H1 (cell line): ENCODE data around the gene DCUN1D2. TPM values are rescaled to one million over a fixed set of nuclear protein-coding genes. Genes with fewer than 3 reads are reported as not detected.

Experiments used
- CTCF ChIA-PET: fragments of 300-600 bp; sonication (Branson Sonifier 250); formaldehyde crosslinking; loops from one replicate; lab custom pipeline; 2021; ENCODE audit not compliant: partially characterized antibody; lab: Charles Lee
- POLR2A ChIA-PET: fragments of 300-600 bp; sonication (Branson Sonifier 250); formaldehyde crosslinking; loops from one replicate; lab custom pipeline; 2021; ENCODE audit warnings: inconsistent platforms; ENCODE audit not compliant: partially characterized antibody; lab: Charles Lee
- DNase-seq, 2 experiments: peaks; one replicate each; pipeline versions ENCODE4 v3.0.0 to v3.0.0-alpha.2; 2010 to 2022; ENCODE audit warnings: low spot score in 2 of 2, low read depth in 1 of 2, mixed read lengths in 1 of 2
- FAIRE-seq: peaks from 2 replicates; lab custom pipeline; 2011; peaks lifted over from hg19 to GRCh38; lab: Jason Lieb, UNC
- H2AFZ ChIP-seq: 2 replicates; pipeline ENCODE4 v1.8.1; 2012; ENCODE audit warnings: low read length, inconsistent platforms
- H2AK5ac ChIP-seq: 2 replicates; pipeline ENCODE4 v1.6.1; 2013; ENCODE audit warnings: low read depth, low read length
- H2BK120ac ChIP-seq: replicated peaks from 2 replicates; pipeline ENCODE3; 2013; ENCODE audit warnings: low read depth, low read length, inconsistent platforms
- H2BK12ac ChIP-seq: 2 replicates; pipeline ENCODE4 v1.6.1; 2013; ENCODE audit warnings: low read depth, low read length
- H2BK15ac ChIP-seq: 2 replicates; pipeline ENCODE4 v1.6.1; 2013; ENCODE audit warnings: low read length
- H2BK20ac ChIP-seq: 2 replicates; pipeline ENCODE4 v1.6.1; 2013; ENCODE audit warnings: low read length
- H2BK5ac ChIP-seq: 2 replicates; pipeline ENCODE4 v1.6.1; 2013; ENCODE audit warnings: low read depth, low read length
- H3K14ac ChIP-seq: 2 replicates; pipeline ENCODE4 v1.6.1; 2013; ENCODE audit warnings: inconsistent platforms; ENCODE audit not compliant: insufficient read length
- H3K18ac ChIP-seq: 2 replicates; pipeline ENCODE4 v1.6.1; 2013; ENCODE audit warnings: low read length; ENCODE audit errors: extremely low read depth
- H3K23ac ChIP-seq: 2 replicates; pipeline ENCODE4 v1.6.1; 2013; ENCODE audit warnings: inconsistent platforms; ENCODE audit not compliant: insufficient read length
- H3K23me2 ChIP-seq: 2 replicates; pipeline ENCODE4 v1.6.1; 2013; ENCODE audit warnings: low read depth, low read length
- H3K27ac ChIP-seq: 2 replicates; pipeline ENCODE4 v1.6.1; 2011; ENCODE audit warnings: low read depth, low read length, inconsistent platforms
- H3K27me3 ChIP-seq, 4 experiments: replicated peaks in 1 of 4; 1 replicate in 1 of 4; 2 replicates in 3 of 4; pipeline versions ENCODE4 v1.6.1 to v1.8.1; 2011 to 2013; ENCODE audit warnings: low read length in 3 of 4, mild to moderate bottlenecking in 3 of 4, inconsistent platforms in 2 of 4, mixed read lengths in 2 of 4, moderate library complexity in 1 of 4; ENCODE audit not compliant: control insufficient read depth in 3 of 4, insufficient read depth in 3 of 4; ENCODE audit errors: extremely low read depth in 1 of 4
- H3K36me3 ChIP-seq, 4 experiments: 2 replicates each; pipeline versions ENCODE4 v1.6.1 to v1.8.1; 2011 to 2013; ENCODE audit warnings: mild to moderate bottlenecking in 4 of 4, low read length in 3 of 4, moderate library complexity in 2 of 4, control low read depth in 1 of 4, inconsistent platforms in 1 of 4; ENCODE audit not compliant: insufficient read depth in 4 of 4, control insufficient read depth in 2 of 4
- H3K4ac ChIP-seq: replicated peaks from 2 replicates; pipeline ENCODE3; 2013; ENCODE audit warnings: low read length, low read depth, mixed read lengths, inconsistent platforms; ENCODE audit not compliant: insufficient read length
- H3K4me1 ChIP-seq, 4 experiments: replicated peaks in 1 of 4; 1 replicate in 1 of 4; 2 replicates in 3 of 4; pipeline versions ENCODE4 v1.6.1 to v1.8.1; 2011 to 2013; ENCODE audit warnings: low read length in 3 of 4, inconsistent platforms in 2 of 4, mixed read lengths in 1 of 4; ENCODE audit not compliant: insufficient read depth in 4 of 4, control insufficient read depth in 3 of 4
- H3K4me2 ChIP-seq, 2 experiments: 2 replicates each; pipeline versions ENCODE4 v1.6.1 to v1.8.1; 2011 to 2013; ENCODE audit warnings: low read depth in 2 of 2, low read length in 2 of 2, control low read depth in 1 of 2, inconsistent platforms in 1 of 2, mild to moderate bottlenecking in 1 of 2; ENCODE audit not compliant: insufficient read depth in 1 of 2
- H3K4me3 ChIP-seq, 4 experiments: fragments of 200-600, 300-600 bp in 1 of 4; sonication (generic), shearing (Covaris generic), sonication (Bioruptor Twin) in 1 of 4; 2 replicates each; pipeline versions ENCODE4 v1.5.1 to v1.8.1; 2011 to 2016; ENCODE audit warnings: low read length in 4 of 4, low read depth in 3 of 4, control low read depth in 2 of 4, inconsistent platforms in 2 of 4, mild to moderate bottlenecking in 2 of 4, mixed read lengths in 1 of 4, moderate library complexity in 1 of 4; ENCODE audit not compliant: insufficient read depth in 2 of 4; ENCODE audit errors: extremely low read depth in 1 of 4
- H3K56ac ChIP-seq: replicated peaks from 2 replicates; pipeline ENCODE3; 2013; ENCODE audit warnings: low read depth, mild to moderate bottlenecking, mixed read lengths, low read length, inconsistent platforms; ENCODE audit not compliant: insufficient read length
- H3K79me1 ChIP-seq: 2 replicates; pipeline ENCODE4 v1.6.1; 2013; ENCODE audit warnings: low read depth, low read length, control low read depth
- H3K79me2 ChIP-seq, 2 experiments: 2 replicates each; pipeline versions ENCODE4 v1.6.1 to v1.8.1; 2012 to 2013; ENCODE audit warnings: low read length in 2 of 2, mild to moderate bottlenecking in 2 of 2, inconsistent platforms in 1 of 2; ENCODE audit not compliant: insufficient read depth in 2 of 2, control insufficient read depth in 1 of 2
- H3K9ac ChIP-seq, 4 experiments: replicated peaks in 1 of 4; 1 replicate in 1 of 4; 2 replicates in 3 of 4; pipeline versions ENCODE4 v1.6.1 to v1.8.1; 2011 to 2013; ENCODE audit warnings: low read depth in 3 of 4, low read length in 3 of 4, control low read depth in 2 of 4, mild to moderate bottlenecking in 2 of 4, moderate library complexity in 2 of 4, inconsistent platforms in 1 of 4; ENCODE audit errors: extremely low read depth in 1 of 4
- H3K9me3 ChIP-seq, 2 experiments: 2 replicates each; pipeline versions ENCODE4 v1.6.1 to v1.8.1; 2012 to 2013; ENCODE audit warnings: mild to moderate bottlenecking in 2 of 2, moderate library complexity in 2 of 2, control low read depth in 1 of 2, inconsistent platforms in 1 of 2, low read depth in 1 of 2, low read length in 1 of 2, mixed read lengths in 1 of 2; ENCODE audit not compliant: insufficient read depth in 2 of 2
- H4K20me1 ChIP-seq, 2 experiments: replicated peaks in 1 of 2; 2 replicates each; pipeline versions ENCODE3 to v1.8.1; 2011 to 2013; ENCODE audit warnings: inconsistent platforms in 2 of 2, low read length in 2 of 2, mild to moderate bottlenecking in 1 of 2; ENCODE audit not compliant: insufficient read depth in 2 of 2, control insufficient read depth in 1 of 2
- H4K5ac ChIP-seq: 2 replicates; pipeline ENCODE4 v1.6.1; 2013; ENCODE audit warnings: low read length, low read depth, mixed read lengths, inconsistent platforms; ENCODE audit not compliant: insufficient read length
- H4K8ac ChIP-seq: 2 replicates; pipeline ENCODE4 v1.8.0; 2013; ENCODE audit warnings: mild to moderate bottlenecking, moderate library complexity, low read length, inconsistent platforms; ENCODE audit not compliant: insufficient read depth; ENCODE audit errors: extremely low read depth
- H4K91ac ChIP-seq: replicated peaks from 2 replicates; pipeline ENCODE3; 2013; ENCODE audit warnings: low read length, mixed read lengths, inconsistent platforms; ENCODE audit not compliant: insufficient read length
- KDM4A ChIP-seq: IDR thresholded peaks from one replicate; pipeline ENCODE4 v1.7.1; 2012; ENCODE audit warnings: low read depth, mild to moderate bottlenecking, moderate library complexity, low read length, inconsistent platforms; ENCODE audit not compliant: severe bottlenecking
- SRF ChIP-seq: IDR thresholded peaks from 2 replicates; pipeline ENCODE4 v1.6.1; 2011; ENCODE audit warnings: mild to moderate bottlenecking, low read depth, low read length, moderate library complexity
- TAF7 ChIP-seq: optimal IDR thresholded peaks from 2 replicates; pipeline ENCODE3; 2011; ENCODE audit warnings: low read depth, mild to moderate bottlenecking, inconsistent platforms, low read length, moderate library complexity, borderline replicate concordance
- WGBS, 2 experiments: shearing (Covaris generic) in 1 of 2; methylation state at CpG; one replicate each; pipeline versions ENCODE4 v1.1.6 to v1.1.7; 2013 to 2015; ENCODE audit warnings: low lambda C conversion rate in 2 of 2, mixed read lengths in 2 of 2, inconsistent platforms in 1 of 2, low coverage in 1 of 2, missing lambda C conversion rate in 1 of 2; ENCODE audit not compliant: insufficient replicate concordance in 2 of 2, insufficient coverage in 1 of 2, insufficient read length in 1 of 2; ENCODE audit errors: extremely low coverage in 1 of 2, missing lambda C conversion rate in 1 of 2; 5-methylcytosine and 5-hydroxymethylcytosine counted together
- polyA plus RNA-seq, 7 experiments: library from polyadenylated mRNA; depleted of rRNA in 3 of 7; stranded (reverse) in 5 of 7; unstranded in 2 of 7; fragments of >200 nt in 5 of 7; fragments of 200-250 nt in 2 of 7; gene quantifications; 1 replicate in 5 of 7; 2 replicates in 1 of 7; 4 replicates in 1 of 7; pipeline versions ENCODE4 v1.2.1 to v1.2.3, GENCODE V29; 2011 to 2013; ENCODE audit warnings: missing spikeins in 2 of 7, mixed read lengths in 2 of 7
- total RNA-seq: library from RNA; stranded (reverse); fragmentation: NEBNext Ultra II Directional; extraction: Animal tissue kit (Norgen Biotek cat#: 25700); gene quantifications from 2 replicates; pipeline ENCODE4 v1.2.1, GENCODE V29; 2021

Gene DCUN1D2
- total and polyA plus RNA-seq, 2 of the 8 experiments (the other 6 are each of a cell fraction or from before 2014, with no cell fraction given) = 19.5 to 35.3 TPM

- ChIA-PET POLR2A (no interaction called here), CTCF (interaction anchor here (0.6 to 0.7 kb wide), 2 partner anchors 10 to 11 kb away, joined by 3 to 4 read pairs; no protein-coding TSS in a partner anchor)
- Histone ChIP-seq H2BK20ac (no peak overlapping the region), H3K4me2 (no peak overlapping the region), H2AK5ac (no peak overlapping the region), H2BK15ac (no peak overlapping the region), H3K4me3 (no peak overlapping the region), H2BK120ac (no peak overlapping the region), H4K91ac (no peak overlapping the region), H3K4me1 (no peaks in the 10 kb centered on the region), H4K5ac (no peak overlapping the region), H3K79me1 (no peaks in the 10 kb centered on the region), H3K36me3 (0 out of 8 replicates have a peak, but pooled peaks cover 0 to 2% (median 0%) of the 10 kb centered on the region in 4 experiments), H4K20me1 (peaks cover 0 to 2% of the 10 kb centered on the region in 2 experiments), H3K18ac (no peak overlapping the region), H3K9ac (no peak overlapping the region), H3K79me2 (no peaks in the 10 kb centered on the region), H3K56ac (no peak overlapping the region), H2AFZ (no peak overlapping the region), H3K23me2 (no peaks in the 10 kb centered on the region), H3K27me3 (no peaks in the 10 kb centered on the region), H2BK12ac (no peak overlapping the region), H3K27ac (no peak overlapping the region), H2BK5ac (no peak overlapping the region), H3K9me3 (no peaks in the 10 kb centered on the region; a peak in 1 of 4 replicates), H3K23ac (no peak overlapping the region), H3K14ac (no peak overlapping the region), H4K8ac (no peak overlapping the region), H3K4ac (no peak overlapping the region)
- TF ChIP-seq SRF (no peak), KDM4A (no peak), TAF7 (no peak)
- no peak for DNase-seq
- WGBS, 2 experiments = 95% methylated on average over 29 of the region's 29 CpGs; no CpG with 5 or more reads in 1 of the 2 experiments
- no peak for FAIRE-seq
Observed at GRCh38 chr13:113441661-113442060, 48.9 kb downstream of the DCUN1D2 start.
